ENCODE results near the gene MFAP2. TPM values are rescaled to one million over a fixed set of nuclear protein-coding genes. Genes with fewer than 3 reads are reported as not detected.

Gene MFAP2
- total RNA-seq, 1 experiment from 2014 or later: 27.2 TPM

DNA sequence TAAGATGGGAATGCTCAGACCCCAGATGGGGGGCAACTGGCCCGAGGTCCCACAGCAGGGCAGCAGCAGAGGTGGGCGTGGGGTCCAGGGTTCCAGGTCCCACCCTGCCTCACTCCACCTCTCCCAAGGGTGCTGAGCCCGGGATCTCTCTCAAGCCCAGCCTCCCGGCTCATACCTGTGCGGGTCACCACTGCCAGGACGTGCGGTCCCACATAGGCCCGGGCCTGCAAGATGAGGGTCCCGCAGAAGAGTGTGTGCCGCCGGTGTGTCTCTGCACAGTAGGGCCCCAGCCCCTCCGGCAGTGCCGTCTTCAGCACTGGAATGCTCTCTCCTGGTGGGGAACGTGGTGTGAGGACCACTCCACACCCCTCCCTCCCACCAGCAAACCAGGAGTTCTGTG is 16.4 kb upstream of the MFAP2 start:
- BruUV-seq (replicated peaks): no TSS peak
- DNase-seq (ENCODE audit: low spot score): no peak
- Histone ChIP-seq H3K9me3 (ENCODE audit: low read depth, low read length, poor library complexity, severe bottlenecking) (no peaks in the 10 kb centered on the region), H3K36me3 (ENCODE audit: insufficient read depth, low read length, poor library complexity, severe bottlenecking) (peaks cover 2% of the 10 kb centered on the region), H3K27ac (ENCODE audit: low read depth, low read length, poor library complexity, severe bottlenecking) (no peak overlapping the region), H3K27me3 (replicated peaks; ENCODE audit: insufficient read depth, low read depth, low read length, poor library complexity) (no peaks in the 10 kb centered on the region), H3K4me3 (ENCODE audit: low read depth, low read length, poor library complexity, severe bottlenecking) (no peak overlapping the region), H3K4me1 (ENCODE audit: insufficient read depth, low read length, poor library complexity, severe bottlenecking) (no peaks in the 10 kb centered on the region)
- POLR2A ChIA-PET (ENCODE audit: low non-redundant PET): interaction anchor here (0.6 kb wide), 1 partner anchor 25 kb away, joined by 8 read pairs; no protein-coding TSS in a partner anchor
- CTCF ChIA-PET: no interaction called here
- TF ChIP-seq, protein P1, sequence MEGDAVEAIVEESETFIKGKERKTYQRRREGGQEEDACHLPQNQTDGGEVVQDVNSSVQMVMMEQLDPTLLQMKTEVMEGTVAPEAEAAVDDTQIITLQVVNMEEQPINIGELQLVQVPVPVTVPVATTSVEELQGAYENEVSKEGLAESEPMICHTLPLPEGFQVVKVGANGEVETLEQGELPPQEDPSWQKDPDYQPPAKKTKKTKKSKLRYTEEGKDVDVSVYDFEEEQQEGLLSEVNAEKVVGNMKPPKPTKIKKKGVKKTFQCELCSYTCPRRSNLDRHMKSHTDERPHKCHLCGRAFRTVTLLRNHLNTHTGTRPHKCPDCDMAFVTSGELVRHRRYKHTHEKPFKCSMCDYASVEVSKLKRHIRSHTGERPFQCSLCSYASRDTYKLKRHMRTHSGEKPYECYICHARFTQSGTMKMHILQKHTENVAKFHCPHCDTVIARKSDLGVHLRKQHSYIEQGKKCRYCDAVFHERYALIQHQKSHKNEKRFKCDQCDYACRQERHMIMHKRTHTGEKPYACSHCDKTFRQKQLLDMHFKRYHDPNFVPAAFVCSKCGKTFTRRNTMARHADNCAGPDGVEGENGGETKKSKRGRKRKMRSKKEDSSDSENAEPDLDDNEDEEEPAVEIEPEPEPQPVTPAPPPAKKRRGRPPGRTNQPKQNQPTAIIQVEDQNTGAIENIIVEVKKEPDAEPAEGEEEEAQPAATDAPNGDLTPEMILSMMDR (conservative IDR thresholded peaks at IDR 0.05; ENCODE audit: low read depth, low read length): no peak
- no peak for TF ChIP-seq EZH2 (IDR thresholded peaks at IDR 0.05; ENCODE audit: borderline replicate concordance, low read depth, low read length, poor library complexity, severe bottlenecking)
- intact Hi-C loops (cut with micrococcal nuclease; ENCODE audit: unreplicated experiment): no loop called here

DNA sequence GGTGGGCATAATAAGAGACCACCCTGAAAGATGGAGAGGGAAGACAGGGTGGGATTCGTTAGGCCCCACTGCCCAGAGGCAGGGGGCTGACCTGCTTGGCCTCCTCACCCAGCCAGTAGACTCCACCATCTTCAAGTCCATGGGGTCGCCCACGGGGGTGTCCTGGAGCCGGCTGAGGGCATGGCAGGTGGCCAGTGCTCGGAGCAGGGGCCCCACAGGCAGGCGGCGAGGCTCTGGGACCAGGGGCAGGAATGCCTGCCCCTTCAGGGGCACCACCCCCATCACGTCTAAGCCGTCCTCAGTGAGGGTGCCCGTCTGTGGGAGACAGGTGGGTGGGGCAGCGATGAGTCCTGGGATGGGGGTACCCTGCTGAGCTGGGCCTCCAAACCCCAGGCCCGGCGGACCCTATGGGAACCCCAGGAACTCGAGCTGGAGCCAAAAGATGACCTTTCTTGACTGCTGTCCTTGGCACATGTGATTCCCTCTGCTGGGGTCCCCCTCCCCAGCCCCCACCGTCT is 13.2 kb upstream of the MFAP2 start:
- CTCF ChIA-PET: no interaction called here
- BruUV-seq (replicated peaks): no TSS peak

DNA sequence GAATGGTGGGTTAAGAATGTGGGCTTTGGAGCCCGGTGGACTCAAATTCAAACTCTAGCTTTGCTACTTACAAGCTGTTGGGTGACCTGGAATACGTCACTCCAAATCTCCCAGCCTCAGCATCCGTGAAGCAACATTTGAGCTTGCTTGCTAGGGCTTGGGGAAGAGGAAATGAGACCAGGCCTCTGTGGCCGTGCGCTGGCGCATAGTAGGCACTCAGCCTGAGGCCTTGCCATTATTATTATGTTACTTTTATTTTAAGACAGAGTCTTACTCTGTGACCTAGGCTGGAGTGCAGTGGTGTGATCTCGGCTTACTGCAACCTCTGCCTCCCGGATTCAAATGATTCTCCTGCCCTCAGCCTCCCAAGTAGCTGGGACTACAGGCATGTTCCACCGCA is 12.3 kb upstream of the MFAP2 start:
- TF ChIP-seq EZH2 (IDR thresholded peaks at IDR 0.05; ENCODE audit: borderline replicate concordance, low read depth, low read length, poor library complexity, severe bottlenecking): no peak
- TF ChIP-seq, protein P1 (conservative IDR thresholded peaks at IDR 0.05; ENCODE audit: low read depth, low read length): no peak
- POLR2A ChIA-PET (ENCODE audit: low non-redundant PET): no interaction called here
- DNase-seq (ENCODE audit: low spot score): no peak
- no peak overlapping the region for H3K4me3 ChIP-seq (ENCODE audit: low read depth, low read length, poor library complexity, severe bottlenecking)
- CTCF ChIA-PET: no interaction called here
- no TSS peak for BruUV-seq (replicated peaks)
- H3K27ac ChIP-seq (ENCODE audit: low read depth, low read length, poor library complexity, severe bottlenecking): no peak overlapping the region
- no peaks in the 10 kb centered on the region for H3K9me3 ChIP-seq (ENCODE audit: low read depth, low read length, poor library complexity, severe bottlenecking)
- intact Hi-C loops (cut with micrococcal nuclease; ENCODE audit: unreplicated experiment): no loop called here
- no peaks in the 10 kb centered on the region for H3K36me3 ChIP-seq (ENCODE audit: insufficient read depth, low read length, poor library complexity, severe bottlenecking)
- no peaks in the 10 kb centered on the region for H3K27me3 ChIP-seq (replicated peaks; ENCODE audit: insufficient read depth, low read depth, low read length, poor library complexity)
- H3K4me1 ChIP-seq (ENCODE audit: insufficient read depth, low read length, poor library complexity, severe bottlenecking): no peaks in the 10 kb centered on the region

More for the DNA sequence above, 13.2 kb upstream of the MFAP2 start:
- POLR2A ChIA-PET (ENCODE audit: low non-redundant PET): no interaction called here
- no peaks in the 10 kb centered on the region for H3K9me3 ChIP-seq (ENCODE audit: low read depth, low read length, poor library complexity, severe bottlenecking)
- no peaks in the 10 kb centered on the region for H3K27me3 ChIP-seq (replicated peaks; ENCODE audit: insufficient read depth, low read depth, low read length, poor library complexity)
- intact Hi-C loops (cut with micrococcal nuclease; ENCODE audit: unreplicated experiment): no loop called here
- H3K36me3 ChIP-seq (ENCODE audit: insufficient read depth, low read length, poor library complexity, severe bottlenecking): no peaks in the 10 kb centered on the region
- no peak overlapping the region for H3K4me3 ChIP-seq (ENCODE audit: low read depth, low read length, poor library complexity, severe bottlenecking)
- no peaks in the 10 kb centered on the region for H3K4me1 ChIP-seq (ENCODE audit: insufficient read depth, low read length, poor library complexity, severe bottlenecking)
- H3K27ac ChIP-seq (ENCODE audit: low read depth, low read length, poor library complexity, severe bottlenecking): no peak overlapping the region
- no peak for DNase-seq (ENCODE audit: low spot score)
- no peak for TF ChIP-seq EZH2 (IDR thresholded peaks at IDR 0.05; ENCODE audit: borderline replicate concordance, low read depth, low read length, poor library complexity, severe bottlenecking)
- TF ChIP-seq, protein P1 (conservative IDR thresholded peaks at IDR 0.05; ENCODE audit: low read depth, low read length): no peak

Measured in A673 (cell line).